IPS-NIHi7 (cell line): ENCODE measurements around the gene PRRC2A.
A peak's percentile ranks its signal among the peaks of the same experiment; 100 is the strongest.

Source experiments
- DNase-seq: peaks from one replicate; pipeline ENCODE4 v3.0.0; 2012; ENCODE audit warnings: mixed read lengths; ENCODE audit errors: extremely low spot score

PRRC2A gene

DNA sequence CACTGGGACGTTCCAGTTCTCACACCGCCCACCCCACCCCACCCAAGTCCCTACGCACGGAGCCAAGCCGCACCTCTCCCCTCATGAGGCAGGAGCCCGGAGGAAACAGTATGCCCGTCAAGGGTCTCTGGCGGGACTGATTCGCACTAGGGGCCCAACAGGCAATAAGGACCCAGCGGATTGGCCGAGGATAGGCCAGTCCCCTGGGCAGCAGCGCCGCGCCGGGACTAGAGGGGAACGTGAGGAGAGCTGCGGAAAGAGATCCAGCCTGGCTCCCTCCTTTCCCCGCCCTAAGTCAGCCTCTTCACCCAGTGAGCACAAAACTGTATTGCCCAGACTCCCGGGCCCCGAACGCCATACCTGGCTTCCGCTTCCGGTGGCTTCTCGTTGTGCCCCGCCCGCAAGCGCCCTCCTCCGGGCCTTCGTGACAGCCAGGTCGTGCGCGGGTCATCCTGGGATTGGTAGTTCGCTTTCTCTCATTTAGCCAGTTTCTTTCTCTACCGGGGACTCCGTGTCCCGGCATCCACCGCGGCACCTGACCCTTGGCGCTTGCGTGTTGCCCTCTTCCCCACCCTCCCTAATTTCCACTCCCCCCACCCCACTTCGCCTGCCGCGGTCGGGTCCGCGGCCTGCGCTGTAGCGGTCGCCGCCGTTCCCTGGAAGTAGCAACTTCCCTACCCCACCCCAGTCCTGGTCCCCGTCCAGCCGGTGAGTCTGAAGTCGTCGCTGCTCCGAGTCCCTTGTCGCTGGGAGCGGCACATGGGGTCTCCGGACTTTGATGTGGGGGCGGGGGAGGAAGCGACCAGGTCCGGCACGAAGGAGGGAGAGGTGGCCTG is 45.2 kb downstream of the PRRC2A start, which contains the start of gene CSNK2B:
Gene CSNK2B (plus strand): TSS at position 580 of the 836 bp plus-strand sequence. CDS start 752 bp downstream, outside the sequence.
- DNase-seq: peak; percentile 96

DNA sequence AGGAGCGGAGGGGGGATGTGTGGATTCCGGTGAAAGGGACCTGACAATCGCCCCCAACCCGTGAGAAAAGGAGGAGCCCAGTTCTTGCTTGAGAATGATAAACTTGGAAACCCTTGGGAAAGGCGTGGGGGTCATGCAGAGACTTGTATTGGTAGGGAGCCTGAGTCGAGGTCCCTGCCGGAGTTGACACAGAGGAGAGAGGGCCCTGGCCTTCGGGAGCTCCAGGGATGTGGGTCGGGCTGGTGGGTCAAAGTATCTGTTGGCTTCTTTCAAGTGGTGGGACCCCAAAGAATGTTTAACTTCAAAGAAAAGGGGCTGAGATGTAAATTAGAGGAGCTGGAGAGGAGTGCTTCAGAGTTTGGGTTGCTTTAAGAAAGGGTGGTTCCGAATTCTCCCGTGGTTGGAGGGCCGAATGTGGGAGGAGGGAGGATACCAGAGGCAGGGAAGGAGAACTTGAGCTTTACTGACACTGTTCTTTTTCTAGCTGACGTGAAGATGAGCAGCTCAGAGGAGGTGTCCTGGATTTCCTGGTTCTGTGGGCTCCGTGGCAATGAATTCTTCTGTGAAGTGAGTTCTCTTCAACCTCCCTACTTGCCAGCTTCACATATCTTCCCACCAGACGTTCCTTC is 45.9 kb downstream of the PRRC2A start:
- DNase-seq: no peak

- no peak for DNase-seq
These were observed 49.2 kb downstream of the PRRC2A start, which contains the start of gene LY6G5B for GRCh38 chr6:31669676-31670075. LY6G5B (plus strand) TSS chr6:31669976; CDS start chr6:31670951, 975 bp downstream.

DNA sequence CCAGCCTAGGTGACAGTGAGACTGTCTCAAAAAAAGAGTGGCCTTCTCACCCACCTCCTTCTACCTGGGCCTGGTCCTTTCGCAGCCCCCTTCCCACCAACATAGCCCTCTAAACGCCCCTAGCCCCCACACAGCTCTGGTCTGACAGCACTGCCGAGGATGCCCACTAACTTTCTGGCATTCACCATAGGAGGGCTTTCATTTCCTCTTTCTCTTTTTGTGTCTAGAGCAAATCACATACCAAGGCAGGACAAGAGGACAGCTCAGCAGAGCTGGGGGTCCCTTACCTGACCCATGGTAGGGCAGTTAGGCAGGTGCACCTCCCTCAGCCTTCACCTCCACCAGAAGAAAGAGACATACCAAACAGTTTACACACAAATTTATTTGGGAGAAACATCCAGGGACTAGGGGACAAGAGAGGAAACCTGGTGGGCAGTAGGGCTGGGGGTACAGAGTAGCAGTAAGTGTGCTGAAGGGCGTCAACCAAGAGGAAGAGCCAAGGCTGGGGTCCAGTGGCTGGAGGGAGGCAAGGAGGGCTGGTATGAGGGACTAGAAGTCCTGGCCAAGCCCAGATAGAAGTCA is 55.9 kb downstream of the PRRC2A start:
- no peak for DNase-seq

DNA sequence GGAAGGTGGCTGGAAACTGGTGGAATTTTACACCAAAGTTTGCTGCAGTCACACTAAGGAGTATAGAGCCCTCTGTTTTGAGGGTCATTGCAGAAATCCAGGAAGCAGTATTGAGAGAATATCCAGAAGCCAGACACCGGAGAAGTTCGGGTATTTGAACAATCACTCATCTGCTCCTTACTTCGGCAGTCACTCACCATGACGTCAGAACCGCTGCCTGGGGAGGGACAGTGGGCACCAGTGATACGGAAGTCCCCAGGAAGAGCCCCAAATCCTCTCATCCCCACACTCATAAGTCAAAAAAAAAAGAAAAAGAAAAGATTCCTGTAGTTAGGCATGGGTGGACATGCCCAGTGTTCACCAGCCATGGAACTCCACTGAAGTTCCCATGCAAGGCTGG is 56.4 kb downstream of the PRRC2A start:
- DNase-seq: no peak

DNA sequence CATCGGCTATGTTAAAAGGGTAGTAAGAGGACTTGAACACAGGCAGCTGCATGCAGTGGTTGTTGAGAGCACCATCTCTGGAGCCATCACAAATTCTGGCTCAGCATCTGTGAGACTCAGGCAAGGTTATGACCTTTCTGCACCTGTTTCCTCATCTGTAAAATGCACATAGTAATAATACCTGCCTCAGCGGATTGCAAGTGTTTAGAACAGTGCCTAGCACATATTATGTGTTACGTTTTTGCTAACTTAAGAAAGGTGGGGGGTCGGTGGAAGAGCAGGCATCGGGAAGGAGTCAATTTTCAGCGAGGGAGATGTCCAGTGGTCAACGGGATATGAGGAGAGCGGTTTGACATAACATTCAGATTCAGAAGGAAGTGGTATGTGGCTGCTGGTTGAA is 57.4 kb downstream of the PRRC2A start:
- no peak for DNase-seq

GRCh38 chr6:31680226-31681134 is 60.0 kb downstream of the PRRC2A start, which contains the start of gene LY6G5C:
LY6G5C (minus strand) TSS chr6:31681067; CDS start chr6:31680373, 694 bp downstream.
- peak; percentile 78 for DNase-seq

DNA sequence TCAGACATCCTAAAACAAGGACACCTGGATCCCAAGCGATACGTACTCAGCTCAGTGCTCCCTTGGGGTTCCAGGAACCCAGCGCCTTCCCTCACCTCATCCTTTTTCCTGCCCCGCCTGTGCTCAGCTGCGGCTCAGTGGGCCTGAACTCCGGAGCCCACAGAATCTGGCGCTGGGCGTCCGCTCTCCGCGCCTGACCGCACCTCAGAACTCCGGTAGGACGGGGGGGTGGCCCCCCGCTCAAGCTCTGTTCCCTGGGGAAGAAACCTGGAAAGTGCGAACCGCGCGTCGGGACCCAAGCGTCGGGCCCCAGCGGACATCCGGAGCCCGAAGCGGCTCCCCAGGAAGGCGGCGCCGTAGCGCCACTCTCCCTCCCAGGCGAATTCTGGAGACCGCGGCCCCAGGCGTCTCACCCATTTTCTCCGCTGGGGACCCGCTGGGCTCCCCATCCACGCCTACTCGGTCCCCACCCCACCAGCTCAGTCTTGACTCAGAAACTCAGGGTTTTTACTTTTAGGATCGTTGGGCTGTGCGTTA is 60.7 kb downstream of the PRRC2A start:
- DNase-seq: peak; percentile 60

DNA sequence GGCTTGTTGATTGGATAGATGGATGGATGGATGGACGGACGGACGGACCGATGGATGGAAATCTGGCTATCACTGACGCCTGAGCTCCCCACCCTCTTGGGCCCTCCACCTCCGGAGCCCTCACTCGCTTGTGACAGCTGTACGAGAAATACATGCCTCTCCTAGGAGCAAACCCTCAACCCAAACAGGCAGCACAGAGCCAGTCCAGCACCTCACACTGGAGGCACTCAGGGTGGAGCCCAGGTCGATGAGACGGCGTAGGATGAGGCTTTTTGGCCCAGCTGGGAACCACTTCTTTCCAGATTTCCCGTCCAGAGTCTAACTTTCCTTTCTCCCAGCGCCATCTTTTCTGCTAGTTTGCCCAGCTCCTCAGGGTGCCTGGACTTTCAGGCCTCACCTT is 63.1 kb downstream of the PRRC2A start:
- DNase-seq: no peak

- no peak for DNase-seq
These were observed 66.0 kb downstream of the PRRC2A start for GRCh38 chr6:31686483-31686882.

GRCh38 chr6:31687321-31687720 is 66.8 kb downstream of the PRRC2A start:
- no peak for DNase-seq
